Mucosa of descending colon (tissue), 3 donors: ENCODE results near the gene FKBP10. TPM values are rescaled to one million over a fixed set of nuclear protein-coding genes. Genes with fewer than 3 reads are reported as not detected.

Experiments
- ATAC-seq: fragments of 200-7000 bp; cut with Tn5 transposase; one replicate; pipeline ENCODE4 v1.9.1; 2020; ENCODE audit warnings: mild to moderate bottlenecking, moderate library complexity
- DNase-seq, 3 donors: peaks; one replicate each; pipeline ENCODE4 v3.0.0-alpha.2; 2020
- H3K36me3 ChIP-seq: fragments of 200-600 bp; one replicate; pipeline ENCODE4 v1.8.0; 2021; ENCODE audit warnings: low read depth, mild to moderate bottlenecking
- H3K4me1 ChIP-seq: fragments of 200-600 bp; one replicate; pipeline ENCODE4 v1.8.0; 2021; ENCODE audit warnings: low read depth, mild to moderate bottlenecking
- H3K4me3 ChIP-seq: fragments of 200-600 bp; one replicate; pipeline ENCODE4 v1.8.0; 2021; ENCODE audit warnings: mild to moderate bottlenecking
- H3K9me3 ChIP-seq: fragments of 200-600 bp; one replicate; pipeline ENCODE4 v1.8.0; 2021; ENCODE audit warnings: mild to moderate bottlenecking
- intact Hi-C, 2 donors: fragments of 100-400 bp; cut with DNase I in 1 of 2; cut with micrococcal nuclease in 1 of 2; formaldehyde crosslinking; loops; one replicate each; pipeline versions ENCODE4 v1.11.0 to v1.11.1; 2022; cut with DNase I, micrococcal nuclease
- total RNA-seq, 3 donors: library from RNA; stranded (reverse); fragmentation: NEBNext Ultra II Directional in 2 of 3; extraction: Animal tissue kit (Norgen Biotek cat#: 25700) in 2 of 3; gene quantifications; one replicate each; pipeline versions ENCODE4 v1.2.1 to v1.2.4, GENCODE V29; 2021 to 2023
- TF ChIP-seq, protein P1 (sequence below): fragments of 200-600 bp; IDR thresholded peaks from one replicate; pipeline ENCODE4 v1.8.0; 2022; ENCODE audit warnings: antibody characterized with exemption, mild to moderate bottlenecking
- donor health status: DM: no; HTN: no; CAD: no; lungs with moderate emphysema.
- donor health status: DM: no; HTN: no; CAD: no.
- donor health status: DM: no; HTN: yes; CAD: no.

The FKBP10 gene
- total RNA-seq, 3 donors from 2014 or later, result 5.7 to 32.7 (median 18.6) TPM

GRCh38 chr17:41870627-41871026 is 57.8 kb downstream of the FKBP10 start:
- Histone ChIP-seq H3K4me1 (no peaks in the 10 kb centered on the region), H3K9me3 (no peaks in the 10 kb centered on the region), H3K4me3 (no peak overlapping the region), H3K36me3 (no peaks in the 10 kb centered on the region)
- TF ChIP-seq, protein P1, sequence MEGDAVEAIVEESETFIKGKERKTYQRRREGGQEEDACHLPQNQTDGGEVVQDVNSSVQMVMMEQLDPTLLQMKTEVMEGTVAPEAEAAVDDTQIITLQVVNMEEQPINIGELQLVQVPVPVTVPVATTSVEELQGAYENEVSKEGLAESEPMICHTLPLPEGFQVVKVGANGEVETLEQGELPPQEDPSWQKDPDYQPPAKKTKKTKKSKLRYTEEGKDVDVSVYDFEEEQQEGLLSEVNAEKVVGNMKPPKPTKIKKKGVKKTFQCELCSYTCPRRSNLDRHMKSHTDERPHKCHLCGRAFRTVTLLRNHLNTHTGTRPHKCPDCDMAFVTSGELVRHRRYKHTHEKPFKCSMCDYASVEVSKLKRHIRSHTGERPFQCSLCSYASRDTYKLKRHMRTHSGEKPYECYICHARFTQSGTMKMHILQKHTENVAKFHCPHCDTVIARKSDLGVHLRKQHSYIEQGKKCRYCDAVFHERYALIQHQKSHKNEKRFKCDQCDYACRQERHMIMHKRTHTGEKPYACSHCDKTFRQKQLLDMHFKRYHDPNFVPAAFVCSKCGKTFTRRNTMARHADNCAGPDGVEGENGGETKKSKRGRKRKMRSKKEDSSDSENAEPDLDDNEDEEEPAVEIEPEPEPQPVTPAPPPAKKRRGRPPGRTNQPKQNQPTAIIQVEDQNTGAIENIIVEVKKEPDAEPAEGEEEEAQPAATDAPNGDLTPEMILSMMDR, result no peak
- no peak for ATAC-seq
- DNase-seq, result no peak
- intact Hi-C loops, result no loop called here

DNA sequence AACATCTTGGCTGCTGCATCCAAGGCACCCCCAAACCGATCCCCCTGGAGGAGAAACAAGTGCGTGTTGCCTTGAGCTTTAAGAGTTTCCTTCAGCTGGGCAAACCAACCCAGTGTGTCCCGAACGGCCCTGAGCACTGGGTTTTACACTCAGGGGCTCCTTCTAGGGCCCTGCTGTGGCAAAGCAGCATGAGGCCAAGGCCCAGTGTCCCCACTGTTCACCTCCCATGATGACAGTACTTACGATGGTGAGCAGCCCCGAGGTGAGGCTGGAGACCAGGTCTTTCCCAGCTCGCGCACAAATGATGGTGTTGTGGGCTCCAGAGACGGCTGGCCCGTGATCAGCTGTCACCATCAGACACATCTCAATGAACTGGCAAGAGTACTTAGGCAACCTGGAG is 59.0 kb downstream of the FKBP10 start:
- no peak overlapping the region for H3K4me3 ChIP-seq
- no peaks in the 10 kb centered on the region for H3K4me1 ChIP-seq
- TF ChIP-seq, protein P1, result no peak
- intact Hi-C loops, result no loop called here
- no peaks in the 10 kb centered on the region for H3K9me3 ChIP-seq
- no peaks in the 10 kb centered on the region for H3K36me3 ChIP-seq
- ATAC-seq (no peak), DNase-seq (no peak)

Other genes with a start within 250 kb of the FKBP10 start
- gene KRT9, start 240.9 kb upstream of the FKBP10 start, total RNA-seq, result not detected
- gene KRT14, start 226.1 kb upstream of the FKBP10 start, total RNA-seq, result under 1 TPM in 1 of 3 donors, not detected in 2; 0.67 TPM
- not detected for gene KRT16, start 200.2 kb upstream of the FKBP10 start, total RNA-seq
- gene KRT17, start 188.4 kb upstream of the FKBP10 start, total RNA-seq, result under 1 TPM in 1 of 3 donors, not detected in 2; 0.76 TPM
- gene EIF1, start 124.1 kb upstream of the FKBP10 start, total RNA-seq, result 100 to 1,000 TPM; 547 to 915 (median 566) TPM
- gene GAST, start 100.7 kb upstream of the FKBP10 start, total RNA-seq, result not detected
- 1 to 10 TPM in 1 of 3 donors, under 1 TPM in 2; 0.12 to 2.8 (median 0.32) TPM for gene HAP1, start 78.4 kb upstream of the FKBP10 start, total RNA-seq
- 100 to 1,000 TPM; 165 to 383 (median 320) TPM for gene JUP, start 26.3 kb upstream of the FKBP10 start, total RNA-seq
- 10 to 100 TPM; 10.7 to 14.0 (median 12.1) TPM for gene P3H4, start 1.1 kb upstream of the FKBP10 start, total RNA-seq
- gene NT5C3B, start 23.2 kb downstream of the FKBP10 start, total RNA-seq, result 10 to 100 TPM; 17.8 to 46.5 (median 19.1) TPM
- under 1 TPM in 1 of 3 donors, not detected in 2; 0.73 TPM for gene KLHL10, start 24.8 kb downstream of the FKBP10 start, total RNA-seq
- 10 to 100 TPM in 1 of 3 donors, 1 to 10 TPM in 2; 7.6 to 14.7 (median 8.5) TPM for gene KLHL11, start 52.4 kb downstream of the FKBP10 start, total RNA-seq
- 10 to 100 TPM; 80.3 to 95.2 (median 81.5) TPM for gene ACLY, start 105.9 kb downstream of the FKBP10 start, total RNA-seq
- 1 to 10 TPM in 1 of 3 donors, under 1 TPM in 1, not detected in 1; 0.34 to 2.1 TPM for gene ODAD4, start 117.6 kb downstream of the FKBP10 start, total RNA-seq
- gene CNP, start 153.8 kb downstream of the FKBP10 start, total RNA-seq, result 10 to 100 TPM; 44.1 to 88.0 (median 51.6) TPM
- 100 to 1,000 TPM in 1 of 3 donors, 10 to 100 TPM in 2; 80.6 to 108 (median 86.7) TPM for gene DNAJC7, start 204.4 kb downstream of the FKBP10 start, total RNA-seq
- gene NKIRAS2, start 207.1 kb downstream of the FKBP10 start, total RNA-seq, result 10 to 100 TPM; 29.5 to 34.9 (median 31.1) TPM
- 1 to 10 TPM; 1.2 to 3.8 (median 2.0) TPM for gene C17orf113, start 237.6 kb downstream of the FKBP10 start, total RNA-seq